GM23338 (cell line): ENCODE measurements around the gene CHIC2. TPM values are rescaled to one million over a fixed set of nuclear protein-coding genes. Genes with fewer than 3 reads are reported as not detected.

Experiments used
- ATAC-seq: fragments of 200-7000 bp; cut with Tn5 transposase; 3 replicates; pipeline ENCODE4 v1.9.1; 2020
- DNase-seq: peaks from one replicate; pipeline ENCODE4 v3.0.0-alpha.2; 2015; ENCODE audit warnings: low spot score
- H2AFZ ChIP-seq: fragments of 200-600 bp; sonication (generic); 2 replicates; pipeline ENCODE4 v1.8.0; 2016; ENCODE audit warnings: antibody characterized with exemption, mild to moderate bottlenecking, moderate library complexity
- H3F3A ChIP-seq: fragments of 200-600 bp; sonication (generic); replicated peaks from 2 replicates; pipeline ENCODE4 v1.8.0; 2017; ENCODE audit warnings: antibody characterized with exemption, mixed run types, low read depth
- H3K27ac ChIP-seq: fragments of 200-600 bp; sonication (generic); 2 replicates; pipeline ENCODE4 v1.6.1; 2016; ENCODE audit warnings: low read depth
- H3K27me3 ChIP-seq: fragments of 200-600 bp; sonication (generic); 2 replicates; pipeline ENCODE4 v1.8.0; 2016; ENCODE audit warnings: mild to moderate bottlenecking, mixed run types, moderate library complexity; ENCODE audit not compliant: insufficient read depth
- H3K36me3 ChIP-seq: fragments of 200-600 bp; sonication (generic); 2 replicates; pipeline ENCODE4 v1.8.0; 2016; ENCODE audit warnings: mild to moderate bottlenecking; ENCODE audit not compliant: insufficient read depth
- H3K4me1 ChIP-seq: fragments of 200-600 bp; sonication (generic); 2 replicates; pipeline ENCODE4 v1.8.0; 2016; ENCODE audit warnings: mild to moderate bottlenecking, moderate library complexity; ENCODE audit not compliant: insufficient read depth
- H3K4me2 ChIP-seq: fragments of 200-600 bp; sonication (generic); 2 replicates; pipeline ENCODE4 v1.7.1; 2017; ENCODE audit warnings: mixed run types
- H3K4me3 ChIP-seq: fragments of 200-600 bp; sonication (generic); 2 replicates; pipeline ENCODE4 v1.6.1; 2016; ENCODE audit warnings: mixed run types
- H3K79me2 ChIP-seq: fragments of 200-600 bp; sonication (generic); replicated peaks from 2 replicates; pipeline ENCODE4 v1.8.0; 2017; ENCODE audit warnings: mild to moderate bottlenecking; ENCODE audit not compliant: insufficient read depth
- H3K9me2 ChIP-seq: fragments of 200-600 bp; sonication (generic); 2 replicates; pipeline ENCODE4 v1.8.0; 2017; ENCODE audit not compliant: insufficient read depth
- H4K20me1 ChIP-seq: fragments of 200-600 bp; sonication (generic); replicated peaks from 2 replicates; pipeline ENCODE4 v1.8.0; 2017; ENCODE audit warnings: mild to moderate bottlenecking; ENCODE audit not compliant: insufficient read depth
- H3K27ac Mint-ChIP-seq: 2 replicates; pipeline ENCODE4 v1.8.0; 2020; ENCODE audit warnings: inconsistent platforms, mild to moderate bottlenecking, moderate library complexity, mixed read lengths
- H3K27me3 Mint-ChIP-seq: 3 replicates; pipeline ENCODE4 v1.8.0; 2022; ENCODE audit warnings: low read depth, mild to moderate bottlenecking, moderate library complexity, mixed read lengths, inconsistent platforms; ENCODE audit not compliant: insufficient read depth, poor library complexity
- H3K36me3 Mint-ChIP-seq: 3 replicates; pipeline ENCODE4 v1.8.0; 2021; ENCODE audit warnings: low read depth, mild to moderate bottlenecking, inconsistent platforms, moderate library complexity, mixed read lengths
- H3K4me1 Mint-ChIP-seq: 3 replicates; pipeline ENCODE4 v1.8.0; 2020; ENCODE audit warnings: mild to moderate bottlenecking, inconsistent platforms, mixed read lengths
- H3K4me3 Mint-ChIP-seq: 3 replicates; pipeline ENCODE4 v1.8.0; 2021; ENCODE audit warnings: moderate library complexity, mild to moderate bottlenecking, inconsistent platforms, mixed read lengths
- H3K9me3 Mint-ChIP-seq: 3 replicates; pipeline ENCODE4 v1.8.0; 2020; ENCODE audit warnings: moderate library complexity, mild to moderate bottlenecking, inconsistent platforms, mixed read lengths
- CREB1 ChIP-seq: fragments of 250-450 bp; sonication (Bioruptor Pico); IDR thresholded peaks from 2 replicates; pipeline ENCODE4 v1.5.0; 2020; ENCODE audit warnings: low read depth, mild to moderate bottlenecking, moderate library complexity
- EZH2 ChIP-seq: fragments of 200-600 bp; sonication (generic); IDR thresholded peaks from one replicate; pipeline ENCODE4 v1.8.0; 2017; ENCODE audit warnings: antibody characterized with exemption, mild to moderate bottlenecking, low read depth; ENCODE audit not compliant: unreplicated experiment
- EZH2phosphoT487 ChIP-seq: fragments of 200-600 bp; sonication (generic); IDR thresholded peaks from one replicate; pipeline ENCODE4 v1.8.1; 2018; ENCODE audit warnings: antibody characterized with exemption; ENCODE audit not compliant: unreplicated experiment
- JUNB ChIP-seq: IDR thresholded peaks from one replicate; pipeline ENCODE4 v1.6.1; 2016; ENCODE audit warnings: antibody characterized with exemption; ENCODE audit not compliant: unreplicated experiment
- NANOG ChIP-seq: IDR thresholded peaks from 2 replicates; pipeline ENCODE4 v1.6.1; 2016; ENCODE audit warnings: antibody characterized with exemption, borderline replicate concordance
- POLR2AphosphoS5 ChIP-seq: IDR thresholded peaks from 2 replicates; pipeline ENCODE4 v1.6.1; 2016; ENCODE audit warnings: antibody characterized with exemption, low read depth
- STAT1 ChIP-seq: IDR thresholded peaks from one replicate; pipeline ENCODE4 v1.6.1; 2016; ENCODE audit warnings: antibody characterized with exemption; ENCODE audit not compliant: unreplicated experiment
- ZNF114 ChIP-seq: fragments of 250-450 bp; sonication (Bioruptor Pico); IDR thresholded peaks from 2 replicates; pipeline ENCODE4 v1.5.0; 2020; ENCODE audit warnings: mild to moderate bottlenecking, moderate library complexity
- ZNF331 ChIP-seq: fragments of 250-450 bp; sonication (Bioruptor Pico); IDR thresholded peaks from 2 replicates; pipeline ENCODE4 v1.5.0; 2020; ENCODE audit warnings: low read depth, mild to moderate bottlenecking, moderate library complexity
- polyA plus RNA-seq: library from polyadenylated mRNA; unstranded; fragments of >200 nt; fragmentation: Nextera tagmentation; extraction: Ambion mirVana; gene quantifications from 2 replicates; pipeline ENCODE4 v1.2.1, GENCODE V29; 2016
- total RNA-seq: library from RNA; depleted of rRNA; stranded (reverse); fragments of >200 nt; shearing (Covaris generic); gene quantifications from 2 replicates; pipeline ENCODE4 v1.2.3, GENCODE V29; 2014
- TF ChIP-seq, protein P1 (sequence below): IDR thresholded peaks from one replicate; pipeline ENCODE4 v1.6.1; 2018; ENCODE audit warnings: antibody characterized with exemption; ENCODE audit not compliant: unreplicated experiment
- TF ChIP-seq, protein P2 (sequence below), 2 experiments: fragments of 200-600 bp in 1 of 2; sonication (generic) in 1 of 2; conservative IDR thresholded peaks; 2 replicates each; pipeline versions ENCODE4 v1.5.1 to v1.6.1; 2016 to 2017; ENCODE audit warnings: antibody characterized with exemption in 2 of 2, low read depth in 2 of 2, mild to moderate bottlenecking in 2 of 2, moderate library complexity in 1 of 2
- TF ChIP-seq, protein P3 (sequence below): IDR thresholded peaks from 2 replicates; pipeline ENCODE4 v1.6.1; 2016; ENCODE audit warnings: antibody characterized with exemption

The CHIC2 gene
- total and polyA plus RNA-seq, 2 experiments from 2014 or later, result 17.2 to 18.3 TPM

DNA sequence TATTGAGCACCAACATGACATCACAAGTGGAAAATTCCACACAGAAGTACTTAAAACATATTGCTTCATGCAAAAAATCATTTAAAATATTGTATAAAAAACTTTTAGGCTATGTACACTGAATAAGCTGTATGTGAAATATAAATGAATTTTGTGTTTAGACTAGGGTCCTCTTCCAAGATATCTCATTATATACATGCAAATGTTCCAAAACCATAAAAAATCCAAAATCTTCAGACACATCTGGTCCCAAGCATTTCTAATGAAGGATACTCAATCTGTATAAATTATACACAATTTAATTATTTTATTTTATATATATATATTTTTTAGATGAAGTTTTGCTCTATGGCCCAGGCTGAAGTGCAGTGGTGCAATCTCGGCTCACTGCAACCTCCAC is 25.5 kb upstream of the CHIC2 start (continued):
- TF ChIP-seq, protein P1, sequence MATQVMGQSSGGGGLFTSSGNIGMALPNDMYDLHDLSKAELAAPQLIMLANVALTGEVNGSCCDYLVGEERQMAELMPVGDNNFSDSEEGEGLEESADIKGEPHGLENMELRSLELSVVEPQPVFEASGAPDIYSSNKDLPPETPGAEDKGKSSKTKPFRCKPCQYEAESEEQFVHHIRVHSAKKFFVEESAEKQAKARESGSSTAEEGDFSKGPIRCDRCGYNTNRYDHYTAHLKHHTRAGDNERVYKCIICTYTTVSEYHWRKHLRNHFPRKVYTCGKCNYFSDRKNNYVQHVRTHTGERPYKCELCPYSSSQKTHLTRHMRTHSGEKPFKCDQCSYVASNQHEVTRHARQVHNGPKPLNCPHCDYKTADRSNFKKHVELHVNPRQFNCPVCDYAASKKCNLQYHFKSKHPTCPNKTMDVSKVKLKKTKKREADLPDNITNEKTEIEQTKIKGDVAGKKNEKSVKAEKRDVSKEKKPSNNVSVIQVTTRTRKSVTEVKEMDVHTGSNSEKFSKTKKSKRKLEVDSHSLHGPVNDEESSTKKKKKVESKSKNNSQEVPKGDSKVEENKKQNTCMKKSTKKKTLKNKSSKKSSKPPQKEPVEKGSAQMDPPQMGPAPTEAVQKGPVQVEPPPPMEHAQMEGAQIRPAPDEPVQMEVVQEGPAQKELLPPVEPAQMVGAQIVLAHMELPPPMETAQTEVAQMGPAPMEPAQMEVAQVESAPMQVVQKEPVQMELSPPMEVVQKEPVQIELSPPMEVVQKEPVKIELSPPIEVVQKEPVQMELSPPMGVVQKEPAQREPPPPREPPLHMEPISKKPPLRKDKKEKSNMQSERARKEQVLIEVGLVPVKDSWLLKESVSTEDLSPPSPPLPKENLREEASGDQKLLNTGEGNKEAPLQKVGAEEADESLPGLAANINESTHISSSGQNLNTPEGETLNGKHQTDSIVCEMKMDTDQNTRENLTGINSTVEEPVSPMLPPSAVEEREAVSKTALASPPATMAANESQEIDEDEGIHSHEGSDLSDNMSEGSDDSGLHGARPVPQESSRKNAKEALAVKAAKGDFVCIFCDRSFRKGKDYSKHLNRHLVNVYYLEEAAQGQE, result no peak

DNA sequence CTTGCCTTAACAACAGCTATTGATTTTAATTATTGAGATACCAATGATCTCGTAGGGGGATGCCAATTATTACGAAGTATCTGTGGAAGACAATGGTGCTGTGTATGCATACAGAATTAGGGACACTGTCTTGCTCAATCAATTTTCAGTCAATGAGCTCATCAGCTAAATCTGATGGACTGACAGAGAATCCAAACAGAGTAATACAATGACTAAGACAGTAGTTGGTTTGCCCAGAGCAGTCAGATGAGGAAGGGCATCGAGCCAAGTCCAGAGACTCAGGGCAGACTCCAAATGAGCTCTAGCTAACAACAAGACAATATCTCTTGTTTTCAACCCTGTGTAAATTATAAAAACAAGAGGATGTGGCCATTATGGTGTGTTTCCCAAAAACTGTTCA is 20.9 kb upstream of the CHIC2 start:
- no peak for ATAC-seq
- H3K36me3 ChIP-seq, result no peaks in the 10 kb centered on the region
- Mint-ChIP-seq H3K9me3 (no peaks in the 10 kb centered on the region), H3K4me3 (no peak overlapping the region), H3K27me3 (peaks cover 9% of the 10 kb centered on the region), H3K4me1 (no peaks in the 10 kb centered on the region), H3K27ac (no peak overlapping the region), H3K36me3 (no peaks in the 10 kb centered on the region)
- no peak for DNase-seq
- no peaks in the 10 kb centered on the region for H3F3A ChIP-seq
- no peaks in the 10 kb centered on the region for H3K79me2 ChIP-seq
- no peaks in the 10 kb centered on the region for H3K4me1 ChIP-seq
- H2AFZ ChIP-seq, result no peak overlapping the region
- peaks cover 35% of the 10 kb centered on the region for H3K27me3 ChIP-seq
- H3K9me2 ChIP-seq, result peaks cover 6% of the 10 kb centered on the region; the same call in 1 of the 2 replicates
- H3K4me3 ChIP-seq, result no peak overlapping the region
- no peaks in the 10 kb centered on the region for H4K20me1 ChIP-seq
- H3K4me2 ChIP-seq, result no peak overlapping the region
- no peak overlapping the region for H3K27ac ChIP-seq
- TF ChIP-seq POLR2AphosphoS5 (no peak), JUNB (no peak), NANOG (no peak), EZH2 (no peak), ZNF331 (CRISPR knock-in tag) (no peak), CREB1 (CRISPR knock-in tag) (no peak), EZH2phosphoT487 (no peak), ZNF114 (CRISPR knock-in tag) (no peak), STAT1 (no peak)
- TF ChIP-seq, protein P1, result no peak
- TF ChIP-seq, protein P2, sequence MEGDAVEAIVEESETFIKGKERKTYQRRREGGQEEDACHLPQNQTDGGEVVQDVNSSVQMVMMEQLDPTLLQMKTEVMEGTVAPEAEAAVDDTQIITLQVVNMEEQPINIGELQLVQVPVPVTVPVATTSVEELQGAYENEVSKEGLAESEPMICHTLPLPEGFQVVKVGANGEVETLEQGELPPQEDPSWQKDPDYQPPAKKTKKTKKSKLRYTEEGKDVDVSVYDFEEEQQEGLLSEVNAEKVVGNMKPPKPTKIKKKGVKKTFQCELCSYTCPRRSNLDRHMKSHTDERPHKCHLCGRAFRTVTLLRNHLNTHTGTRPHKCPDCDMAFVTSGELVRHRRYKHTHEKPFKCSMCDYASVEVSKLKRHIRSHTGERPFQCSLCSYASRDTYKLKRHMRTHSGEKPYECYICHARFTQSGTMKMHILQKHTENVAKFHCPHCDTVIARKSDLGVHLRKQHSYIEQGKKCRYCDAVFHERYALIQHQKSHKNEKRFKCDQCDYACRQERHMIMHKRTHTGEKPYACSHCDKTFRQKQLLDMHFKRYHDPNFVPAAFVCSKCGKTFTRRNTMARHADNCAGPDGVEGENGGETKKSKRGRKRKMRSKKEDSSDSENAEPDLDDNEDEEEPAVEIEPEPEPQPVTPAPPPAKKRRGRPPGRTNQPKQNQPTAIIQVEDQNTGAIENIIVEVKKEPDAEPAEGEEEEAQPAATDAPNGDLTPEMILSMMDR (conservative IDR thresholded peaks at IDR 0.05; ENCODE audit: low read depth in 2 of 2), result no peak
- TF ChIP-seq, protein P3, sequence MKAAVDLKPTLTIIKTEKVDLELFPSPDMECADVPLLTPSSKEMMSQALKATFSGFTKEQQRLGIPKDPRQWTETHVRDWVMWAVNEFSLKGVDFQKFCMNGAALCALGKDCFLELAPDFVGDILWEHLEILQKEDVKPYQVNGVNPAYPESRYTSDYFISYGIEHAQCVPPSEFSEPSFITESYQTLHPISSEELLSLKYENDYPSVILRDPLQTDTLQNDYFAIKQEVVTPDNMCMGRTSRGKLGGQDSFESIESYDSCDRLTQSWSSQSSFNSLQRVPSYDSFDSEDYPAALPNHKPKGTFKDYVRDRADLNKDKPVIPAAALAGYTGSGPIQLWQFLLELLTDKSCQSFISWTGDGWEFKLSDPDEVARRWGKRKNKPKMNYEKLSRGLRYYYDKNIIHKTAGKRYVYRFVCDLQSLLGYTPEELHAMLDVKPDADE, result no peak
